Stimulated activated CD4-positive, alpha-beta T cell treated with anti-CD3 and anti-CD28 coated beads, Interleukin-4, amount 100 ng/mL, for 1 hour (primary cell): Measurements from ENCODE around the gene PIP4K2A.

Experiments
- DNase-seq: peaks from one replicate; pipeline ENCODE4 v3.0.0-alpha.2; 2020

PIP4K2A gene

DNA sequence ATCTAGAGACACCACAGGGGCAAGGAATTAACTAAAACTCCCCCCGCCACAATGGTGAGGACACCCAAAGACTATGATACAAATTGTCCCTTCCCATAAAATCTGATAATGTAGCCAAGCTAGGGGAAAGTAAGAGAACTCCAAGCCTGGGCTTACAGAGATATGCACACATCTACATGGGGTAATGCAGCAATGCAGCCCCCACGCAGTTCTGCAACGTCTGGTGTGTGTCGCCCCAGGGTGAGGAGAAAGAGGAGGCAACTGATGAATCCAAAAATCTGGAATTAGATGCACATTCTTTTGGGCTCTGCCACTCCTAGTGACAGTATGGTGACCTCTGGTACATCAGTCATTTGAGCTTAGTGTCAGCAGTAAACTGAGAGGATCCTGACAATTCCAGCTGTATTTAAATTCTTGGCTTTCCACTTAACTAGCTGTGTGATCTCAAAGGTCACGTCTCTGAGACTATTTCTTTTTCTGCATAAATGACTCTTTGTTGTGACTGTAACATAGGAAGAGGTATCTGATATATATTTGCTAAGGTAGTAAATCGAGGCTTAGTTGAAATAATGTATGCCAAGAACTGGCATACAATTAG lies 51.5 kb downstream of the PIP4K2A start:
- no peak for DNase-seq

DNA sequence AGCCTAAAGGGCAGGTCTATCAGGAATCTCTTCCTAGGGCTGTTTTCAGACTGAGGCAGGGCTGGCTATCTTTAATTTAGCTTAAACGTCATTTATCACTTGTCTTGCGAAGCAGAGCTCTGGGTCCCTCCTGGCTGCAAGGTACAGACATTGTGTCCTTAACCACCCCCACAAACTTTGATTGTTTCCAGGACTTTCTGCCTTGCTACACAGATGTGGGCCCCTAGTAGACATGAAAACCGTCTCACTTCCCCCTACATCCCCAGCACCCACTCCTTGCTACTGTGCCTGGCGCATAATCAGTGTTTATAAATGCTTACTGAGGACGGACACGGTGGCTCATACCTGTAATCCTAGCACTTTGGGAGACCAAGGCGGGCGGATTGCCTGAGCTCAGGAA lies 54.5 kb downstream of the PIP4K2A start:
- no peak for DNase-seq

DNA sequence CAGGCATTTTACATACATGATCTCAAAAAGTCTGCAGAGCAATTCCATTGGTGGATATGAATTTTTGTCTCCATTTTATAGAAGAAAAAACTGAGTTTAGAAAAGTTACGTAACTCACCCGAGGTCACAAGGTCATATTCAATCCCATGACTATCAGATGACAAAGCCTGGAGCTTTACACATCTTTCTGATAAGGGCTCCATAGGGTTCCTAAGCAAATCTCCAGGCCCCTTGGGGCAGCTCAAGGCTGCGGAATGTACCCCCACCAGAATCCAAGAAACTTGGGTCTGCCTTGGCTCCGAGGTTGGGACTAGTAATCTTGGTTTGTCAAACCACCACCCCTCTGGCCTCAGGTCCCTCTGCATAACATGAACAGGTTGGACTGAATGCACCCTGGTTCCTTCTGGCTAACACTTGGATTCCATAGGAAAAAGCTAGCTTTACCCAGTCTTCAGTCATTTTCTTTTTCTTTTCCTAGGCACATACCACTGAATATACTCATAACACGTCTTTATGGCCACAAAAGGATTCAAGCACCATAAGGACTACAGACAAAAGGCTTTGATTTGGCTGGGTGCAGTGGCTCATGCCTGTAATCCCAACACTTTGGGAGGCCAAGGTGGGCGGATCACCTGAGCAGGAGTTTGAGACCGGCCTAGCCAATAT lies 55.5 kb downstream of the PIP4K2A start:
- no peak for DNase-seq

DNA sequence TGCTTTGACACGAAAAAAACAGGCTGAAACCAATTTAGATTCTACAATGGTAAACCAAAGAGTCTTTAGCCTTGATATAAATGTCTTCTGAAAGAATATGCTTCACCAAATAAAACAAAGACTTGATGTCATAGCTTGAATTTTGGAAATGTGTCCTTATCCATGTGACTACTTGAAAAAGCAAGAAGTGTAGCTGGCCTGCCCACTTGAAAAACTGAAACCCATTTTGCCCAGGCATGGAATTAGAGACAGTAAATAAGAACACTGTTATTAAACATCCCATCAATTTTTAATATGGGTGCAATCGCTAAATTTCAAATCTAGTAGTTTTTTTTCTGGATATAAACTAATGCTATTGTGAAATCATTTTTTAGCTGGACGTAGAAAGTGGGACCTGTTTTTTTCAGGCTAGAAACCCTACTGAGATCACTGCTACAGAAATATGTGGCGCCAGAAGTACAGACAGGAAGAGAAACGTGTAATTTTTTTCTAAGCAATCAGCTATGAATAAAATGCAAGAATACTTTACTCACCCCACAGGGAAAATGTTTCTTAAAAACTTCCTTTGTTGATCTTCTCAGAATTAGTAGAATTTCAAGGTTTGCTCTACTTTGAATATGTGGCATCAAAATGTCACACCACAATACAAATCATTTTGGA lies 56.7 kb downstream of the PIP4K2A start:
- no peak for DNase-seq

DNA sequence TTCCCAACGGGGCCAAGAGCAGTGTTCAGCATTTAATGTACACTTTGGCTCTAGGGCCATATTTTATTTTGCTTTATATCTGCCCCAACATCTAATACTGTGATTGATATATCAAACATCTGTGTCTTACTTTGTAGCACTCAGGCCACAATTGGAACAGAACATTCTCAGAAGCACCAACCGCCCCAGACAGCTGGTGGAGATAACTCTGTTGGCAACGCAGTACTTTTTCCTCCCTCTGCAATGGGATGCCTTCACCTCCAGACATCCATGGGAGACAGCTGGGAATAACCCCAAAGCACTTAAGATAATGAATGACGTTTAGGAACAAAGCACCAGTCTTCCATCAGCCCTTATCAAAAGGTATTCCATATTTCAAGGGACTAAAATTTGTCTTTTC lies 57.4 kb downstream of the PIP4K2A start:
- no peak for DNase-seq

DNA sequence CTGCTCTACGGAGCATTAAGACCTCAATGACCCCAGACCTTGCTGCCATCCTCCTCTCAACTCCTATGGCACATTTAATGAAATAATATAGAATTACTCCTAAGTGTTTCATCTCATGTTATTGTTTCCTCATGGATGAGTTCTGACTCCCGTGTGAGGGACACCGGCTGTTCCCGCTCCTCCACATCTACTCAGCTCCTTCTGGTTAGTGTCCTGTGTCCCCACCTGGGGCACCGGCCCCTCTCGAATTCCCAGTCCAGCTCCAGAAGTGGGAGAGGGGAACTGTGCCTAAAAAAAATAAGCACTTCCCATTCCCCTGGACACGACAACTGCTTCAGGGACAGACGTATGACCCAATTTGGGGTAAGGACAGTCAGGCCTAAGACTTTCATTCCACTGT lies 58.3 kb downstream of the PIP4K2A start:
- no peak for DNase-seq

DNA sequence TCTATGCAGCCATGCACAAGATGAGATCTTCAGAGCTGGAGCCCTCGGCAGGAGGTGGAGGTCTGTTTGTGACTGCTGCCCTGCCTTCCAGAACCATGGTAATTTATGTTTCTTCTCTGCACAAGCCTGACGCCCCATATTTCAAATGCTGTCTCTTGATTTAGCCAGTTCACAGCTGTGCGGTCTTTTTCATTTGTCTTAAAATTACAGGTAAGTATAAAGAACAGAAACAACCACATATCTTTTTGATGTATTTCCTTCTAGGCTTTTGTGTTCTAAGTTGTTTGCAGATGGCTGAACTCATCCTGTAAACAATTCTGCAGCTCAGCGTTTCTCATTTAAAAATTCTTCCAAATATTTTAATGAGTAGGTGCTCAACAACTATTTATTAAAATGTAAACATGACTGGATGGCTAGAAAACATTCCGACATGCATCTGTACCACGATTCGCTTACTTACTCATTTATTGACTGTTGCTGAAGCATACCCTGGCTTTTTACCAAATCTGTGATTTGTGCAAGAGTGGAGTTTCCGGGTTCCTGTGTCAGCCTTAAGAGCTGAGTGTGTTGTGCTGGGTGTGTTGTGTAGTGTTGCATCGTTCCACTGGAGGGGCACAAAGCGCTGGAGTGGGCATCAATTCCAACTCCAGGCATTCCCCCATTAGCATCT lies 58.9 kb downstream of the PIP4K2A start:
- DNase-seq, result no peak

DNA sequence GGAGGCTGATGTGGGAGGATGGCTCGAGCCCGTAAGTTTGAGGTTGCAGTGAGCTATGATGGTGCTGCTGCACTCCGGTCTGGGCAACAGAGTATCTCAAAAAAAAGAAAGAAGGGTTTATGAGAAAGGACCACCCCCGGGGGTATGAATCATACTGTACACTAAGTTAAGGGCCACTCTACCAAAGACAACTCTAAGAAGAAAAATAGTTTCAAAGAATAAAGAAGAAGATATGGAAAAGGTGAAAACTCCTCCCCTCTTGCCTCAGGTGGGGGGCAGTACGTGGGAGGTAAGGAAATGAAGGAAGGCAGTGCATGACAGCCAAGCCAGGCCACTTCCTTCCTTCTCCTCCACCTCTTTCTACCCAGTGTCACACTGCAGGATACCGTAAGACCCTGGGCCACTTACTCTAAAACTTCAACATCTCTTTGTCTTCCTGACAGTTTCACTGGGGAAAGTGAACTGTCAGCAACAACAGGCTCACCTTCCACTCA lies 61.3 kb downstream of the PIP4K2A start:
- peak; percentile 32 for DNase-seq

GRCh38 chr10:22651276-22651980 lies 63.0 kb downstream of the PIP4K2A start:
- DNase-seq, result peak; percentile 37

GRCh38 chr10:22649994-22650393 lies 64.4 kb downstream of the PIP4K2A start:
- no peak for DNase-seq

GRCh38 chr10:22649390-22649841 lies 65.0 kb downstream of the PIP4K2A start:
- peak; percentile 44 for DNase-seq

- no peak for DNase-seq
These were observed 65.8 kb downstream of the PIP4K2A start for GRCh38 chr10:22648547-22648961.

DNA sequence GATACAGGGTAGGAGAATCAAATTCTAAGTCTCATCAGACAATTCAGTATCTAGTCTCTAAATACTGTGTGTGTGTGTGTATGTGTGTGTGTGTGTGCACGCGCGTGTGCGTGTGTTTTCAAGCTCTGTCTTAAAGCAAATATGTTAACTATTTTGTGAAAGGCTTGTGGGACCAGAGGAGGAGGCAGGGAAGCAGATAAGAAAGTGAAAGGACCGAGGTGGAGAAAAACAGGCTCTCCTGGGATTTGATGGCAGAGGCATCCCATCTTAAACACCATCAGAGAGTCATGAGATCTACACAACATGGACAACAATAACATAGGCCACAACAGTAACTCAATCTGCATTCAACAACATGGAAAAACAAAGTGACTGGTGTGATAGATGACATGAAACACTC lies 67.1 kb downstream of the PIP4K2A start:
- no peak for DNase-seq

- DNase-seq, result no peak
These were observed 68.0 kb downstream of the PIP4K2A start for GRCh38 chr10:22646388-22646853.

- no peak for DNase-seq
These were observed 70.2 kb downstream of the PIP4K2A start for GRCh38 chr10:22644222-22644621.

DNA sequence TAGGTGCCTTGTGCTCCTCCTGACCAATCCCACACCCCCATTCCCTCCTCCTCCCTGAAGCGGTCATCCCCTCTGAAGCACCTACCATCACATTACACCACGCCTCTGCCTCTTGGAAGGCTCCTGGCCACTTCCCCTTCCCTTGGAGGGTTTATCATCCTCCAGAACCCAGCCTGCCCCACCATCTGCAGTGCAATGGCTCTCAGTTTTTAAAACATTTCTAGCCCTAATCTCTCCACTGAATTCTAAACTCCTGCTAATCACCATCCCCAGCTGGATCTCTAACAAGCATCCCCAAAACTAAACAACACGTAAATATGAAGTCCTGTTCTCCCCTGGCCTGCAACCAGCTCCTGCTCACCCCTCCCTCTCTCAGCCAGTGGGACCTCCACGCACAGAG lies 70.6 kb downstream of the PIP4K2A start:
- no peak for DNase-seq

DNA sequence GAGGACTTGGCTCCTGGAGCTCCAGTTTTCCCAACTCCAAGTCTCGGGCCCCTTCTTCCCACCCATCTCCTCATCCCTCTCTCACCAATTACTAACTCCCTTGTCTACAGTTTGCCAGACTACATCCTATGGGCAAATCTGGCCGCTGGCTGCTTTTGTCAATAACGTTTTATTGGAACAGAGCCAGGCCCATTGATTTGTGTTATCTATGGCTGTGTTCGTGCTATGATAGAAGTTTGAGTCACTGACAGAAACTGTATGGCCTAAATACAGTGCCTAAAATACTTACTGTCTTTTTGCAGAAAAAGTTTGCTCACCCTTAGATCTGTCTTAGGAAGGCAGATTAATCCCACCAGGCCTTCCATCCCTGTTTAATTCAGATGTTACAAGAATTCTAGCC lies 71.3 kb downstream of the PIP4K2A start:
- DNase-seq, result no peak

- DNase-seq, result no peak
These were observed 72.6 kb downstream of the PIP4K2A start for GRCh38 chr10:22641743-22642142.

DNA sequence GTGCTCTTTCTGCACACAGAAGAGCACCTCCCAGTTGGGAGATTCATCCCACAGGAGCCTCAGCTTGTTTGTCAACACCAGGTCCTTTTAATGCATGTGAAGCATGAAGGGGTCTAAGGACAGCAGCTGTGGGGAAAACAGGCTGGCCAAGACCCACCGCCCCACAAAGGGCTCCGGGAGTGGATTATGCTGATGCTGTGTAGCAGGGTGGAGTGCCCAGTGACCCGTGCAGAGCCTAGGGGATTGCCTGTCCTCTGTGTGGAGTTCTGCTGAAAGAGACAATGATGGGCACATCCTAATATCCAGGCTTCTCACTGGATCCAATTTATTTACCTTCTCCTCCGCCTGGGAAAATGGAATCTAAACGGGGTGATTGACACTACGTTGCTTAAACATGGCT lies 74.0 kb downstream of the PIP4K2A start:
- DNase-seq, result no peak

- DNase-seq, result no peak
These were observed 75.5 kb downstream of the PIP4K2A start for GRCh38 chr10:22638863-22639262.

GRCh38 chr10:22637491-22637890 lies 76.9 kb downstream of the PIP4K2A start:
- no peak for DNase-seq

- DNase-seq, result no peak
These were observed 78.7 kb downstream of the PIP4K2A start for GRCh38 chr10:22635650-22636049.
